NCI-H526 (cell line): Measurements from ENCODE around the gene WDFY4.

Source experiments
- DNase-seq, 2 experiments: peaks; one replicate each; lab custom pipeline; 2025; lab: John Stamatoyannopoulos, UW

Gene WDFY4

GRCh38 chr10:48945441-48946130, 260.9 kb downstream of the WDFY4 start:
- no peak for DNase-seq

- no peak for DNase-seq
Measured at GRCh38 chr10:48946332-48946731, 261.7 kb downstream of the WDFY4 start.

DNA sequence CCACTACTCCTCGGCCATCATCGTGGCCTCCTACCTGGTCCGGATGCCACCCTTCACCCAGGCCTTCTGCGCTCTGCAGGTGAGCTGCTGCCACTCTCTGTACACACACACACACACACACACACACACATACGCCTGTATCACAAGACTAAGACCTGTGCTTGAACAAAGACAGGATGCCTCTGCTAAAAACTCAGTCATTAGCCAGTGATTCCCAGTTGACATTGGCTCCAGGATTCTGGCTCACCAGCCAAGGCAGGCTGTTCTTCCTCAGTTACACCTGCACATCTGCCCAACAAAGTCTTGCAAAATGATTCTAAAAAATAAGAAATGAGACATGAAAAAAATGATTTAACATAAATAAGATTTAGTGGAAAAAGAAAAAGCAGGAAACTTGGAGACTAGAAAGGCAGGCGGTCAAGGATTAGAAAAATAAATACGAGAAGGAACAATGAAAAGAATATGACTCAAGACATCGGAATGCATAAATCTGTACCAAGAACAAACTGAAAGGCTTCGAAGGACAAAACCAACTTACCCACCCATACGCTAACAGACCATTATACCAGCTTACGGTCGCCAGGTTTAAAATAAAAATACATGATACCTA, 262.3 kb downstream of the WDFY4 start:
- no peak for DNase-seq

- no peak for DNase-seq
Measured at GRCh38 chr10:48947690-48948469, 263.2 kb downstream of the WDFY4 start.

DNA sequence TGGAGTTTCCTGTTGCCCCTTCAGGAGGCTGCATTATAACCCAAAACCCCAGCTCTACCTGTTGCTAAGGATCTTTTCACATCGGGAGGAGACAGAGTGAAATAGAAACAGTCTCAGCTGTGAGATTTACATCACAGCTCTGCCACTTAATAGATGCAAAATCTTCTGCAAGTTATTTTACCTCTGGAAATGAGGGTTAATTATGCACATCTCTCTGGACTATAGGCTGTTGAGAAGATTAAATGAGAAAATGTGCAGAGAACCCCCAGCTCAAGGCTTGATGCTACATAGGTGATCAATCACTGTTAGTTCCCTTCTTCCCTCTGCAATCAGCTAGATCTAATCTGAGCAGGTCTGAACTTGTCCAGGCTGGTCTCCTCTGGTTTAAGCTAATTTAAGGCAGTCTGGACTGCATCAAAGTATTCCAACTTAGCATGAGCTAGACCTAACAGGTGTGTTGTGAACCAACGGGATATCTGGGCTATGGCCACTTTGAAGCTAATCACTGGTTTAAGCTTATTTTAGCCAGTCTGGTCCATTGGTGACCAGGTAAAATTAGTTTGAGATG, 263.9 kb downstream of the WDFY4 start:
- DNase-seq: no peak

GRCh38 chr10:48951707-48952106, 267.0 kb downstream of the WDFY4 start:
- DNase-seq: no peak

DNA sequence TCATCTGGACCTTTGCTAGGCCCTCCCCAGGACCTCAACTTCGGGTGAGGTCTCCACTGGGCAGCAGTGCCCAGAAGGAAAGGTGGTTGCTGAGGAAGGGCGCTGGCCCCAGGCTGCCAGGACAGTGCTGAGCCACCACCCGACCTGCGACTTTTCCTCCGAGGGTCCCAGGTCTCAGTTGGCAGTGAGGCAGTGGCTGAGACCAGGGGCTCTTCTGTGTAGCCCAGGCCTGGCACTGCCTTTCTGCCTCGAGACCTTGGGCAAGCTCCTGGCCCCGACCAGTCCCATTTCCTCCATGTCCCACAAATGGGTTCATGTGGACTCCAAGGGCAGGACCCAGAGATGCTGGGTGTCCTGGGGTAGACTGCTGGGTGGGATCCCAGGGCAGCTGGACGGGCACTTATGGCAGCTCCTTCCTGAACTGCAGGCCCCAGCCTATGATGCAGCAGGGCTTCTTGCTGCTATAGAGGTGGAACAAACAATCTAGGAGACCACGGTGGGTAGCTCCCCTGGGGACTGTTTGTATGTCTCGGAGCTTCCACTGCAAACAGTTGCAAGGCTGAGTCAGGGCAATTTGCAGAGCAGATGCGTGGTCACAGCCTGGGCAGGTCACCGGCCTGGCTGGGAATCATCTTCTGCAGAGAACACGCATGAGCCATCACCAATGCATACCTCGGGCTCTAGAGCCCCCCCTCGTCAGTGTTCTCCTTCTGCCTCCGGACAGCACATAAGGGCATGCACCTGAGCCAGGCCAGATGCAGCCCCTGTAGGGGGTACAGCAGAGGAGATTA, 272.9 kb downstream of the WDFY4 start:
- no peak for DNase-seq

DNA sequence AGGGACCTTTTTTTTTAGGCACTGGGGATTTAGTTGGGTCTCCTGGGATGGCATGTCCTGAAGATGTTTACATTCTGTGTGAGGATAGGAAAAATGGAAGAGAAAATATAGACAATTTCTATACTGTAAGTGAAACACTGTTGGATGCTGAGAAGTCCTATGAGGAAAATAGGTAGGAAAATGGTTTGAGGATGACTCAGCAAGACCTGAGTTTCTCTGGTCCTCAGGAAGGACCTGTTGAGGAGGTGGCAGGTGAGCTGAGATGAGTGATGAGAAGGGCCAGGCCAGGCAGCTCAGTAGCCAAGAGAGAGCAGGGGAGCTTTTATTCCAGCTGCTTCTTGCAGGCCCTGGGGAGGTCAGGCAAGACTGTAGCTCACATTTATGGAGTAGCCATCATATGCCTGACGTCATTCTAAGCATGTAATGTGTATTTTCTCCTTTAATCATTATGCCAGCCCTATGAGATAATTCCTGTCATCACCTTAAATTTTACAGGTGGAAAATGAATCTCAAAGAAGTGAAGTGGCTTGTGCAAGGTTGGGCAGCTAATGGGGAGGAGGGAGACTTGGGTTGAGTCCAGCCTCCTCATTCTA, 274.0 kb downstream of the WDFY4 start:
- DNase-seq: no peak

DNA sequence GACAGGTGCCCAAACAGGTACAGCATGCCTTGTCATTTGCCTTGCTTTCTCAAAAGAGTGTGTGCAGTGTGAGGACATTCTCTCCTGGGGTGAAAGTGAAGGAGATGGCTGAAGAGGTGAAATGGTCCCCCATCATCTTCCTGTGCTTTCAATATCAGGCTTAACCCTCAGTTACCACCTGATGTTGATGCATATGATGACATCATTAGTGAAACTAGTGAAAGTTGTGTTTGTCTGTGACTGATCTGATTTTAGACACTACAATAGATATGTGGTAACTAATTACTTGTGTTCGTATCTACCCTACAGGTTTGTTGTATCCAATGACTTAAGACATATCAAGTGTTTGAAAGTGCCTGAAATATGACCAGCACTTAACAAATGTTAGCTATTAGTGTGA, 279.4 kb downstream of the WDFY4 start:
- DNase-seq: no peak

DNA sequence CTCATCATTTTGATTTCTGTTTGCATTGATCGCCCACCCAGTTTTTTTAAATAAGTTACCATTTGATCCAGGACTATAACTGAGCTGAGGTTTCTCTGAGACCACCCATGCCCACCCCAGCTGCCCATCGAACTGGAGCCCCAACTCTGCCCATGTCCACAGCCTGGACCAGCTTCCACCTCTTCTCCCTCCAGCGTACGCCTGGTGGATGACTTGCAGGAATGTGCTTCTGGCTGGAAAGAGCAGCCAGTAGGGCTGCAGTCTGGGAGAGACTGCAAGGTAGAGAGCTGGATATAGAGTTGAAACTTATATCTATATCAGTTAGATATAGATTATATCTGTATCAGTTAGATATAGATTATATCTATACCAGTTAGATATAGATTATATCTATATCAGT, 280.8 kb downstream of the WDFY4 start:
- DNase-seq: no peak

- DNase-seq: no peak
Measured at GRCh38 chr10:48968036-48968435, 283.4 kb downstream of the WDFY4 start.

- no peak for DNase-seq
Measured at GRCh38 chr10:48970046-48970445, 285.4 kb downstream of the WDFY4 start.

GRCh38 chr10:48970654-48971053, 286.0 kb downstream of the WDFY4 start:
- no peak for DNase-seq

DNA sequence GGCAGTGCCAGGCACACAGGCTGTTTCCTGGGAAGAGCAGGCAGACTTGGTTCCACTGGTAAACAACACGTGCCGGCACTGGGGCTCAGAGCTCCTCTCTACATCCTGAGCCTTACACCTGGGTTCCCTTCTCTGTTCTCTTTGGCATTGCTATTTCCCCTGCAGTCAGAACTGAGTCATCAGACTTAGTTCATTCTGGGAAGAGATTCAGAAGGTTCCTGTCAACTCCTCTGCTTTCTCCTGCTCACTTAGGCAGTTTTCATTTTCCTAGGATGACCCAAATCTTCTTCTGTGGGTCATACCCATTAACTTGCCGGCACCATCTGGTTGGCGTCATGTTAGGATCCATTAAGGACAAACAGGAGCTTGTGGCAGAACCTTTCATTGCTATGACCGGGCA, 288.4 kb downstream of the WDFY4 start:
- no peak for DNase-seq

DNA sequence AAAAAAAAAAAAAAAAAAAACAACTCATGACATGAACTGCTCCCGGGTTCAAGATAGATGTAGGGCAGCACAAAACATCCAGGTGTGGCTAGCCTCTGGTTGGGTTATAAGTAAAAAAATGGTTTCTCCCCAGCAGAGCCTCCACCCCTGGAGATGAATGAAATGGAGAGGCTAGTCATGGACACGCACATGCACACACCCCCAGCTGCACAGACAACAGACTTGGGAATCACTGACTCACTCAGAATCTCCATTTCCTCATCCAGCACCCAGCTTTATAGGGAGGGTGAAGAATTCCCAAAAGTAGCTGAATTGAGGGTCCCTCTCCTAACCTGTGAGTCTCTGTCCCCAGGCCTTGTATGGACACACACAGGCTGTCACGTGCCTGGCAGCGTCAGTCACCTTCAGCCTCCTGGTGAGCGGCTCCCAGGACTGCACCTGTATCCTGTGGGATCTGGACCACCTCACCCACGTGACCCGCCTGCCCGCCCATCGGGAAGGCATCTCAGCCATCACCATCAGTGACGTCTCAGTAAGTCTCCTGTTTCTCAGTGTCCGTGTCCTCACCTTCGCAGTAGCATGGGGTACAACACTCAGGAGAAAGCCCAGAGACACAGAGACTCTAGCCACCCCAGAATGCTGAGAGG, 290.0 kb downstream of the WDFY4 start:
- no peak for DNase-seq

DNA sequence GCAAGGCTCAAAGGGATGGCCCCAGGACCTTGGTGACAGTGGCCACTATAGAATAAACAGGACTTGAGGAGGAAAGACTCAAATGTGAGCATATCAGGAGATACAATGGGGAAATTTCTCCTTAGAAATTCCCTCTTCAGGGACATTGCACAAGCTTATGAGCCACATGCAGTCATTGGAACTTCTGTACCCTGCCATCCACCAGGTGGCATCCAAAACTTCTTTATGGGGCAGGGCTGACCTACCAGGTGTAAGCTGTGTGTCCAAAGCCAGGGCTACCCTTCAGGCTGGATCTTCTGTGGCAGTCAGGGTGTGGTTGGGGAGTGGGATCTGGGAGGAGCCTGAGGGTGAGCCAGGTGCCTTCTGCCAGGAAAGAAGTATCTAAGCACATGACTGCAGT, 291.5 kb downstream of the WDFY4 start:
- peak; percentile 3 to 48 for DNase-seq

- no peak for DNase-seq
Measured at GRCh38 chr10:48978318-48978717, 293.6 kb downstream of the WDFY4 start.

GRCh38 chr10:48981310-48981907, 296.7 kb downstream of the WDFY4 start:
- DNase-seq: peak in 1 of 2 experiments; percentile 61

GRCh38 chr10:48982584-48982983, 297.9 kb downstream of the WDFY4 start:
- no peak for DNase-seq

DNA sequence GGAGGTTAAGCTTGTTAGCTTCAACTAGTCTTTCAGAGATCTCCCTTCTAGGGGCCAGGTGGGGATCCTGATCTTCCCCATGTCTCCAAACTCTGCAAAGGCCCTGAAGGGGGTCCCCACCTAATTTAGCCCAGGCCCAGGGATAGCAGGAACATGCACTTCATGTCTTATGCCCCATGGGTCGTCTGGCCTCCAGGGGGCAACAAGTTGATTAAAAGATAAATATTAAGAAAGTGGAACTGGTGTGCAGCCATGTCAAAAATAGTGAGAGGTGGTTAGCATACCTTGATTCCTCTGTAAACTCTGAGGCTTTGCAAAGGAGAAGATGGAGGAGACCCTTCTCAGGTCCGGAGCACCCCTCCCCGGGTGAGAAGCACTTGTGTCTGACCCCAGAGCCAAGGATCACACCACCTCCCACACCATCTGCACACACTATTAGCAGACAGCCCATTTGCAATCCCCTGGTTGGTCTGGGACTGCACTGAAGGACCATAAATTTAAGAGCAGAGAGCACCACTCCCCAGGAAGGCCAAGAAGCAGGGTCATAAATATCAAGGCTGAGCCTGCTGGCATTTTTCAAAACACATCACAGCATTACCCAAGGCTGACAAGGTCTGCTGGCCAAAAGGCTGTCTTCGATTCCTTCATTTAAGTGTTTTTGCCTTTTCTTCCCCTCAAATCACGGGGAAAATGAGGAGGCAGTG, 299.1 kb downstream of the WDFY4 start:
- DNase-seq: no peak
